Fibroblast of lung (primary cell): ENCODE measurements around the gene AK4. TPM values are rescaled to one million over a fixed set of nuclear protein-coding genes. Genes with fewer than 3 reads are reported as not detected.
A peak's percentile ranks its signal among the peaks of the same experiment; 100 is the strongest.

ENCODE experiments used
- DNase-seq, 2 donors: peaks; one replicate each; pipeline versions ENCODE4 v3.0.0 to v3.0.0-alpha.2; 2010; ENCODE audit warnings: low read depth in 2 of 2
- H2AFZ ChIP-seq: 2 replicates; pipeline ENCODE4 v1.5.1; 2012; ENCODE audit warnings: low read length, control low read depth, inconsistent platforms
- H3K27ac ChIP-seq: 2 replicates; pipeline ENCODE4 v1.5.1; 2011; ENCODE audit warnings: low read length, control low read depth; ENCODE audit not compliant: insufficient read depth
- H3K27me3 ChIP-seq: 2 replicates; pipeline ENCODE4 v1.5.1; 2011; ENCODE audit warnings: mild to moderate bottlenecking, low read length; ENCODE audit not compliant: control insufficient read depth, insufficient read depth
- H3K36me3 ChIP-seq: 2 replicates; pipeline ENCODE4 v1.5.1; 2011; ENCODE audit warnings: low read length; ENCODE audit not compliant: control insufficient read depth, insufficient read depth
- H3K4me1 ChIP-seq: 2 replicates; pipeline ENCODE4 v1.5.1; 2011; ENCODE audit warnings: low read length; ENCODE audit not compliant: control insufficient read depth, insufficient read depth; ENCODE audit errors: extremely low read depth
- H3K4me2 ChIP-seq: 2 replicates; pipeline ENCODE4 v1.5.1; 2011; ENCODE audit warnings: low read length, control low read depth; ENCODE audit not compliant: insufficient read depth; ENCODE audit errors: extremely low read depth
- H3K4me3 ChIP-seq, 4 experiments: fragments of 200-600 bp in 1 of 4; sonication (generic) in 1 of 4; replicated peaks in 1 of 4; 2 replicates each; pipeline ENCODE4 v1.5.1; 2011 to 2016; ENCODE audit warnings: low read length in 4 of 4, low read depth in 3 of 4, mild to moderate bottlenecking in 3 of 4, control low read depth in 2 of 4, inconsistent platforms in 1 of 4, mixed read lengths in 1 of 4; ENCODE audit not compliant: insufficient read depth in 1 of 4; ENCODE audit errors: control extremely low read depth in 1 of 4
- H3K79me2 ChIP-seq: 2 replicates; pipeline ENCODE4 v1.5.1; 2012; ENCODE audit warnings: mild to moderate bottlenecking, low read length, inconsistent platforms; ENCODE audit not compliant: control insufficient read depth, insufficient read depth
- H3K9ac ChIP-seq: 2 replicates; pipeline ENCODE4 v1.5.1; 2011; ENCODE audit warnings: mild to moderate bottlenecking, low read length, control low read depth; ENCODE audit not compliant: insufficient read depth
- H3K9me3 ChIP-seq: 2 replicates; pipeline ENCODE4 v1.5.1; 2012; ENCODE audit warnings: low read depth, low read length; ENCODE audit not compliant: control insufficient read depth, insufficient read depth
- H4K20me1 ChIP-seq: 2 replicates; pipeline ENCODE4 v1.5.1; 2011; ENCODE audit warnings: low read length; ENCODE audit not compliant: control insufficient read depth, insufficient read depth; ENCODE audit errors: extremely low read depth
- CTCF ChIP-seq, 2 donors: IDR thresholded peaks in 1 of 2; conservative IDR thresholded peaks in 1 of 2; 1 replicate in 1 of 2; 2 replicates in 1 of 2; pipeline ENCODE4 v1.5.1; 2011 to 2012; ENCODE audit warnings: low read length in 2 of 2, control low read depth in 1 of 2, inconsistent platforms in 1 of 2, low read depth in 1 of 2, mild to moderate bottlenecking in 1 of 2
- EZH2 ChIP-seq: IDR thresholded peaks from 2 replicates; pipeline ENCODE4 v1.5.1; 2012; ENCODE audit warnings: low read length, control low read depth, mild to moderate bottlenecking; ENCODE audit errors: missing control alignments
- polyA plus RNA-seq, 2 donors: library from polyadenylated mRNA; depleted of rRNA in 1 of 2; stranded (reverse) in 1 of 2; unstranded in 1 of 2; fragments of >200 nt; gene quantifications; 2 replicates each; pipeline ENCODE4 v1.2.1, GENCODE V29; 2011 to 2012; ENCODE audit warnings: missing spikeins in 1 of 2
- total RNA-seq: library from RNA; depleted of rRNA; stranded (reverse); fragments of >200 nt; gene quantifications from 2 replicates; pipeline ENCODE4 v1.2.1, GENCODE V29; 2014

Gene AK4
- total and polyA plus RNA-seq, 2 donors (not counting 1 experiment from before 2014, with no cell fraction given) = 6.3 to 49.3 TPM

- Histone ChIP-seq H3K36me3 (no peaks in the 10 kb centered on the region), H3K4me2 (peak overlapping the region; percentile 94), H3K4me3 (peak overlapping the region; percentile 51 to 74 (median 60)), H3K9me3 (no peaks in the 10 kb centered on the region), H3K27ac (no peak overlapping the region), H3K79me2 (no peaks in the 10 kb centered on the region), H3K27me3 (peaks cover 14% of the 10 kb centered on the region), H3K9ac (peak overlapping the region; percentile 37), H4K20me1 (no peaks in the 10 kb centered on the region), H2AFZ (peak overlapping the region; percentile 78), H3K4me1 (peaks cover 8% of the 10 kb centered on the region)
- TF ChIP-seq CTCF (conservative IDR thresholded peaks at IDR 0.05 in 1 of 2, IDR thresholded peaks at IDR 0.05 in 1 of 2; ENCODE audit: low read depth in 1 of 2, low read length in 2 of 2) (peak in 1 of 2 donors; percentile 10), EZH2 (peak; percentile 63)
- DNase-seq = peak; percentile 23 to 59
Observed at GRCh38 chr1:65254320-65255034, 106.5 kb downstream of the AK4 start.

GRCh38 chr1:65255035-65255655, 107.1 kb downstream of the AK4 start:
- no peaks in the 10 kb centered on the region for H3K36me3 ChIP-seq
- peak overlapping the region; percentile 78 for H2AFZ ChIP-seq
- peaks cover 14% of the 10 kb centered on the region for H3K27me3 ChIP-seq
- no peak overlapping the region for H3K9ac ChIP-seq
- peaks cover 8% of the 10 kb centered on the region for H3K4me1 ChIP-seq
- peak overlapping the region; percentile 94 for H3K4me2 ChIP-seq
- peak overlapping the region; percentile 18 to 61 (median 55) for H3K4me3 ChIP-seq
- H3K27ac ChIP-seq = no peak overlapping the region
- no peaks in the 10 kb centered on the region for H3K9me3 ChIP-seq
- TF ChIP-seq CTCF (conservative IDR thresholded peaks at IDR 0.05 in 1 of 2, IDR thresholded peaks at IDR 0.05 in 1 of 2; ENCODE audit: low read depth in 1 of 2, low read length in 2 of 2) (no peak), EZH2 (peak; percentile 50)
- DNase-seq = peak in 1 of 2 donors; percentile 16
- no peaks in the 10 kb centered on the region for H4K20me1 ChIP-seq
- H3K79me2 ChIP-seq = no peaks in the 10 kb centered on the region

- Histone ChIP-seq H4K20me1 (no peaks in the 10 kb centered on the region), H2AFZ (no peak overlapping the region), H3K4me1 (peaks cover 8% of the 10 kb centered on the region), H3K9me3 (no peaks in the 10 kb centered on the region), H3K27ac (no peak overlapping the region), H3K27me3 (peaks cover 14% of the 10 kb centered on the region), H3K79me2 (no peaks in the 10 kb centered on the region), H3K36me3 (no peaks in the 10 kb centered on the region), H3K4me3 (no peak overlapping the region), H3K4me2 (no peak overlapping the region), H3K9ac (no peak overlapping the region)
- TF ChIP-seq EZH2 = no peak
- TF ChIP-seq CTCF (conservative IDR thresholded peaks at IDR 0.05 in 1 of 2, IDR thresholded peaks at IDR 0.05 in 1 of 2; ENCODE audit: low read depth in 1 of 2, low read length in 2 of 2) = no peak
- DNase-seq = no peak
Observed at GRCh38 chr1:65255656-65256050, 107.7 kb downstream of the AK4 start.
